ENCODE measurements around the gene KRT3. TPM values are rescaled to one million over a fixed set of nuclear protein-coding genes. Genes with fewer than 3 reads are reported as not detected.

KRT3 gene
- total RNA-seq, 2 donors from 2014 or later = not detected

- no peak for DNase-seq (ENCODE audit: low spot score)
- Histone ChIP-seq H3K27ac (no peak overlapping the region), H3K36me3 (no peaks in the 10 kb centered on the region), H3K9me3 (no peaks in the 10 kb centered on the region), H3K27me3 (replicated peaks; ENCODE audit: insufficient read depth) (no peaks in the 10 kb centered on the region), H3K4me1 (replicated peaks) (no peaks in the 10 kb centered on the region), H3K4me3 (no peak overlapping the region)
- WGBS = 34% methylated on average over 2 of the region's 2 CpGs
- no peak for TF ChIP-seq POLR2AphosphoS5 (IDR thresholded peaks at IDR 0.05)
- TF ChIP-seq POLR2A (IDR thresholded peaks at IDR 0.05) = no peak
- intact Hi-C loops (cut with DNase I) = no loop called here
These were observed 36.7 kb downstream of the KRT3 start for GRCh38 chr12:52759218-52759617.

GRCh38 chr12:52757449-52758176, 38.3 kb downstream of the KRT3 start:
- 43% methylated on average over 1 of the region's 1 CpG for WGBS

GRCh38 chr12:52756281-52756960, 39.5 kb downstream of the KRT3 start:
- Histone ChIP-seq H3K36me3 (no peaks in the 10 kb centered on the region), H3K4me3 (no peak overlapping the region), H3K4me1 (replicated peaks) (no peaks in the 10 kb centered on the region), H3K27ac (no peak overlapping the region), H3K27me3 (replicated peaks; ENCODE audit: insufficient read depth) (no peaks in the 10 kb centered on the region), H3K9me3 (no peaks in the 10 kb centered on the region)
- no peak for TF ChIP-seq POLR2A (IDR thresholded peaks at IDR 0.05)
- no peak for TF ChIP-seq POLR2AphosphoS5 (IDR thresholded peaks at IDR 0.05)
- TF ChIP-seq CTCF (IDR thresholded peaks at IDR 0.05) = no peak
- no peak for DNase-seq (ENCODE audit: low spot score)
- intact Hi-C loops (cut with DNase I) = no loop called here
- 74% methylated on average over 8 of the region's 8 CpGs for whole genome bisulfite sequencing

More at GRCh38 chr12:52757449-52758176, 38.3 kb downstream of the KRT3 start:
- Histone ChIP-seq H3K9me3 (no peaks in the 10 kb centered on the region), H3K4me1 (replicated peaks) (no peaks in the 10 kb centered on the region), H3K4me3 (no peak overlapping the region), H3K36me3 (no peaks in the 10 kb centered on the region), H3K27ac (no peak overlapping the region), H3K27me3 (replicated peaks; ENCODE audit: insufficient read depth) (no peaks in the 10 kb centered on the region)
- no peak for DNase-seq (ENCODE audit: low spot score)
- no peak for TF ChIP-seq POLR2A (IDR thresholded peaks at IDR 0.05)
- no peak for TF ChIP-seq CTCF (IDR thresholded peaks at IDR 0.05)
- intact Hi-C loops (cut with DNase I) = no loop called here

- no peaks in the 10 kb centered on the region for H3K27me3 ChIP-seq (replicated peaks; ENCODE audit: insufficient read depth)
- intact Hi-C loops (cut with DNase I) = no loop called here
- H3K27ac ChIP-seq = no peak overlapping the region
- no peaks in the 10 kb centered on the region for H3K36me3 ChIP-seq
- H3K4me3 ChIP-seq = no peak overlapping the region
- 75% methylated on average over 3 of the region's 3 CpGs for WGBS
- H3K4me1 ChIP-seq (replicated peaks) = no peaks in the 10 kb centered on the region
- TF ChIP-seq CTCF (IDR thresholded peaks at IDR 0.05) = no peak
- TF ChIP-seq POLR2AphosphoS5 (IDR thresholded peaks at IDR 0.05) = no peak
- TF ChIP-seq POLR2A (IDR thresholded peaks at IDR 0.05) = no peak
- DNase-seq (ENCODE audit: low spot score) = no peak
- H3K9me3 ChIP-seq = no peaks in the 10 kb centered on the region
These were observed 40.4 kb downstream of the KRT3 start for GRCh38 chr12:52755533-52755932.

- no peaks in the 10 kb centered on the region for H3K4me1 ChIP-seq (replicated peaks)
- intact Hi-C loops (cut with DNase I) = no loop called here
These were observed 41.8 kb downstream of the KRT3 start for GRCh38 chr12:52754135-52754534.

More at GRCh38 chr12:52754135-52754534, 41.8 kb downstream of the KRT3 start:
- no peak for DNase-seq (ENCODE audit: low spot score)
- Histone ChIP-seq H3K36me3 (no peaks in the 10 kb centered on the region), H3K27ac (no peak overlapping the region), H3K4me3 (no peak overlapping the region), H3K9me3 (no peaks in the 10 kb centered on the region), H3K27me3 (replicated peaks; ENCODE audit: insufficient read depth) (no peaks in the 10 kb centered on the region)
- TF ChIP-seq POLR2A (IDR thresholded peaks at IDR 0.05) (no peak), POLR2AphosphoS5 (IDR thresholded peaks at IDR 0.05) (no peak), CTCF (IDR thresholded peaks at IDR 0.05) (no peak)
